ENCODE data around the gene EPS8L3.

EPS8L3 gene

DNA sequence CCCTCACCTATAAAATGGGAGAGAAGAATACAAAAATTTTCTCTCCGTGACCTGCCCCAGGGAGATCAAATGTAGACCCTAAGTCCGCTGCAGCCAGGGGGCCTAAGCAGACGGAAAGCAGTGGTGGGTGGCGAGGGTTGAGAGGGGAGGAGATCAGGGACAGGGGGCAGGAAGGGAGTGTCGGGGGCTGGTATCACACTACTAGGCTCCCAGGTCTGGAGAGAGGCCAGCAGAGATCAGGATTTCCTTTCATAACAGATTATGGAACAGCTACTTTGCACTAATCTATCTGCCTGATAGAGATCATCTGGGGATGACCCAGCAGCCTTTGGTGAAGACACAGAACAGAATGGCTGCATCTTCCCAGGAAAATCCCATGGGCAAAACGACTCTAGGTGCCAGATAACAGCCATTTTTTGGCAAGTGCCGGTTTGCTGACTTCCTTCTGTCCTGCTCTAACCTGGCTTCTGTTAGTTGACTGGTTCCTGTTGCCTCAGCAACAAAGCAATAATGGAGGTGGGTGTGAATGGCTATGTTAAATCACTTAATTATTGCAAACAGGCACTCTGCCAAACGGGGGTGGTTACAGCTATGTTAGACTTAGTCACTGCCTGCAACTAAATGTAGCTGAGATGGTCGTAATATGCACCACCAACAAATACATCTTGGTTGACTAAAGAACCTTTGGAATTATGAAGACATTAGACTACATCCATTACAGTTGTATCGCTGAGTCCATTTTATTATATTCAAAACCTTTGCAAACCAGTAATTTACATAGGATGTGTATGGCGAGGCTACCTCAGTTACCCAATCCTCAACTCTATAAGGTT lies 30.0 kb upstream of the EPS8L3 start:
- DNase-seq (ENCODE audit: low read depth), result peak; percentile 92
- TF ChIP-seq, protein P1, sequence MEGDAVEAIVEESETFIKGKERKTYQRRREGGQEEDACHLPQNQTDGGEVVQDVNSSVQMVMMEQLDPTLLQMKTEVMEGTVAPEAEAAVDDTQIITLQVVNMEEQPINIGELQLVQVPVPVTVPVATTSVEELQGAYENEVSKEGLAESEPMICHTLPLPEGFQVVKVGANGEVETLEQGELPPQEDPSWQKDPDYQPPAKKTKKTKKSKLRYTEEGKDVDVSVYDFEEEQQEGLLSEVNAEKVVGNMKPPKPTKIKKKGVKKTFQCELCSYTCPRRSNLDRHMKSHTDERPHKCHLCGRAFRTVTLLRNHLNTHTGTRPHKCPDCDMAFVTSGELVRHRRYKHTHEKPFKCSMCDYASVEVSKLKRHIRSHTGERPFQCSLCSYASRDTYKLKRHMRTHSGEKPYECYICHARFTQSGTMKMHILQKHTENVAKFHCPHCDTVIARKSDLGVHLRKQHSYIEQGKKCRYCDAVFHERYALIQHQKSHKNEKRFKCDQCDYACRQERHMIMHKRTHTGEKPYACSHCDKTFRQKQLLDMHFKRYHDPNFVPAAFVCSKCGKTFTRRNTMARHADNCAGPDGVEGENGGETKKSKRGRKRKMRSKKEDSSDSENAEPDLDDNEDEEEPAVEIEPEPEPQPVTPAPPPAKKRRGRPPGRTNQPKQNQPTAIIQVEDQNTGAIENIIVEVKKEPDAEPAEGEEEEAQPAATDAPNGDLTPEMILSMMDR (IDR thresholded peaks at IDR 0.05; ENCODE audit: insufficient read depth, low read depth, low read length, missing control alignments), result no peak
- H3K4me3 ChIP-seq (ENCODE audit: low read length), result no peak overlapping the region

DNA sequence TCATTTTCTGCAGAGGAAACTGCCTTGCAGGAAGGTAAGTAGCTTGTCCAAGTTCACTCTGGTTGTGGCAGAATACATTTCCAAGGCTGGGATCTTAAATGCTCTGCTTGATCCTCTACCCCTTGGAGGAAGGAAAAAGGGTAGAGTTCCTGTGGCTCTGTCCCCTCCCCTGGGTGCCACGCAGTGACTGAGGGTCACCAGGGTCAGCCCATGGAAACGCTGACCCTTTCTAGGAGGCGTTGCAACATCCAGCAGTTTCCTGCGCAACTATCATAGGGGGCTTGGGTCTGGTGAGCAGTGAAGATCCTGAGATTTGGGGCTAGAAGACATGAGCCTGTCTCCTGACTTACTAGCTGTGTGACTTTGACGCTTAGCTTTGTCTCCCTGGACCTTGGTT lies 29.4 kb upstream of the EPS8L3 start:
- DNase-seq (ENCODE audit: low read depth), result no peak
- H3K4me3 ChIP-seq (ENCODE audit: low read length), result no peak overlapping the region
- TF ChIP-seq, protein P1 (IDR thresholded peaks at IDR 0.05; ENCODE audit: insufficient read depth, low read depth, low read length, missing control alignments), result no peak

DNA sequence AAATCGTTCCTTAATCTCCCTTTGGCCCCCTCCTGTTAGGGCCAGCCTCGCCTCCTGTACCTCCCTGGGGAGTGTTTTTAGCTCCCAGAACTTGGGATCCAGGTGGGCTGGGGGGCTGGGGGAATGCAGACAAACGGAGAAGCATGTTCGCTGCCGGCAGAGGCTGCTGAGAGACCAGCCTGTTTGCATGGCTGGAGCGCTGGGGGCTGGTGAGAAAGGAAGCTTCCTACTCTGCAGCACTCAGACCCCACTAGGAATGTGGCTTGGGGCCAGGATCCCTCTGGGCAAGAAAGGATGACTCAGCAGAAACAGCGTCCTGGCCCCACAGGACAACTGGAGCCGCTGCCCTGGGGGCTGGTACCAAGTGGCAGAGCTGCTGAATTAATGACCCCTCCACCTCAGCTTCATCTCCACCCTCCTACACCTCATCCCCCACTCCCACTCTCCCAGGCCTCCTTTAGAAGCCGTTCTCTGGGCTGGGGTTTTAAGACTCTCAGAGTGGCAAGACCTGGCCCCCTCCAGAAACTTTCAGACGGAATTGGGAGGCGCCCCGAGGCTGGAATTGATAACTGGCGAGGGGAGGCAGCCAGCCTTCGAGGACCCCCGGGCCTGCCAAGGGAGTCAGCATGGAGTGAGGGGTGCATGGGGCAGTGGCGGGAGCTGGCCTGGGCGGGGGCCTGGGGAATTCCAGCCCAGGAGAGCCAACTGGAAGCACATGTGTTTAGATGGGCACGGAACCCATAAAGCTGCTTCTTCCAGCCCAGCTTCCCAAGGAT lies 28.5 kb upstream of the EPS8L3 start:
- H3K4me3 ChIP-seq (ENCODE audit: low read length), result no peak overlapping the region
- TF ChIP-seq, protein P1 (IDR thresholded peaks at IDR 0.05; ENCODE audit: insufficient read depth, low read depth, low read length, missing control alignments), result no peak
- DNase-seq (ENCODE audit: low read depth), result peak; percentile 61

DNA sequence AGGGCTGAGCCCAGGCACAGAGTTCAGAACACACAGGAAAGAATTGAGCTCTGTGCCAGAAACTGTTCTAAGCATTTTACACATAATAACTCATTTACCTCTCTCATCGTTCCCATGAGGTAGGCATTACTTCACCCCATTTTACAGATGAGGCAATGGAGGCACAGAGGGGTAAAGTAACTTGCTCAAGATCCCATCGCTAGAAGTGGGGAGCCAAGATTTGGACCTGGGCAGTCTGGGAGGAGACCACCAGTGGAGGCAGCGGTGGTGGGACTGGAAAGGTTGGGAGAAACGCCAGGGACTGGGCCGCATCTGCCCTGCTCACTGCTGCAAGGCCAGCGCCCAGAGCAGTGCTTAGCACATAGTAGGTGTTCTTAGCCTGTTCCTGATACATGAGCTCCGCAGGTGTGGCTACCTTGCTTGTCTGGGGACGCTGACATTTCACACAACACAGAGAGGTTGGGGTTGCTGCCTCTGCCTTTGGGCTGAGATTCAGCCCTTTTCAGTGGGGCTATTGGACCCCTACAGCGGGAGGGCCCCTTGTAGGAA lies 27.8 kb upstream of the EPS8L3 start:
- H3K4me3 ChIP-seq (ENCODE audit: low read length), result no peak overlapping the region
- TF ChIP-seq, protein P1 (IDR thresholded peaks at IDR 0.05; ENCODE audit: insufficient read depth, low read depth, low read length, missing control alignments), result no peak
- no peak for DNase-seq (ENCODE audit: low read depth)

DNA sequence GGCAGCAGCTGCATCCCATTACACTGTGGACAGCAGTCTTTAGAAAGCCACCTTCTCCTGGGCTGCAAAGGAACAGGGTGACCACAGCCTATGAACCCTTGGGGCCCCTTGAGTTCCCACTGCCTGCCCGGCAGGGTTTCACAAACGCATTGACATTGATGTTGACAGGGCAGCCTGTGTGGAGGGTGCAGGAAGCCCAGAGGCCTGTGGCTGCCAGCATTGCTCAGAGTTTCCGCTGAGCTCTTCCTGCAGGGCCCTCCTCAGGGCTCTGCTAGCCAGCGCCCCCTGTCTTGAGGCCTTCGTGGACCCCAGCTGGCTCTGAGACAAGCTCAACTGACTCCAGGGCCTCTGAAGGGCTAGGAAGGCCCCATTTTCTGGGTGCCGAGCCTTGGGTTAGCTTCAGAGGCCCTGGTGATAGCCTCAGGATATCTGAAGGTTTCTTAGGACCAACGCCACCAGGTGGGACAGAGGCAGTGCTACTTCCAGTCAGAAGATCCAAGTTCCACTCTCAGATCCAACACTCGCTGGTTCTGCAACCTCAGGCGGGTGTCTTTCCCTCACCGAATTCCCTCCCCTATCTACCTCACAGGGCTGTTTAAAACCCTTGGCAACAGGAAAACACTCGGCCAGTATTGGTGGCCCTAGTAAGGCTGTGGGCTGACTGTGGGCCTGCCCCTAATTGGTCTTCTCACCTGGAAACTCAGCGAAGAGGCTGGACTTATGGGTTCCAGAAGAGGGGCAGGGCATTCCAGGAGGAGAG lies 27.2 kb upstream of the EPS8L3 start:
- DNase-seq (ENCODE audit: low read depth), result no peak
- H3K4me3 ChIP-seq (ENCODE audit: low read length), result no peak overlapping the region
- TF ChIP-seq, protein P1 (IDR thresholded peaks at IDR 0.05; ENCODE audit: insufficient read depth, low read depth, low read length, missing control alignments), result no peak

DNA sequence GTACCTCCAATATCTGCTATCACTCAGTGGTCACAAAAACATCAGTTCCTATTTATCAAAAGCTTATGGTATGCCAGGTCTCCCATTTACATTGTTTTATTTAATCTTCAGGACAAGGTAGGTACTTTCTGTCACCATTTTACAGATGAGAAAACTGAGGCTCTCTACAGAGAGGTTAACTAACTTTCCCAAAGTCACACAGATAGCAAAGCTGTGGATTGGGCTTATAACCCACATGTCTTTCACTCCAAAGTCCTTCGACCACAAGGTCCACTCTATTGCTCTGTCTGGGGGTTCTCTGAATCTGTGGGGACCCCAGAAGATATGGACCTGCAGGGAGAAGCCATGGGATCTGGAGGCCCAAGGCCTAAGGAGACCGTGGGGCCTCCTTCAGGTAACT lies 26.6 kb upstream of the EPS8L3 start:
- H3K4me3 ChIP-seq (ENCODE audit: low read length), result no peak overlapping the region
- TF ChIP-seq, protein P1 (IDR thresholded peaks at IDR 0.05; ENCODE audit: insufficient read depth, low read depth, low read length, missing control alignments), result no peak
- no peak for DNase-seq (ENCODE audit: low read depth)
